ENCODE measurements around the gene ROCK2. TPM values are rescaled to one million over a fixed set of nuclear protein-coding genes. Genes with fewer than 3 reads are reported as not detected.

ROCK2 gene
- total RNA-seq, 2 donors from 2014 or later = 85.8 to 96.6 TPM

DNA sequence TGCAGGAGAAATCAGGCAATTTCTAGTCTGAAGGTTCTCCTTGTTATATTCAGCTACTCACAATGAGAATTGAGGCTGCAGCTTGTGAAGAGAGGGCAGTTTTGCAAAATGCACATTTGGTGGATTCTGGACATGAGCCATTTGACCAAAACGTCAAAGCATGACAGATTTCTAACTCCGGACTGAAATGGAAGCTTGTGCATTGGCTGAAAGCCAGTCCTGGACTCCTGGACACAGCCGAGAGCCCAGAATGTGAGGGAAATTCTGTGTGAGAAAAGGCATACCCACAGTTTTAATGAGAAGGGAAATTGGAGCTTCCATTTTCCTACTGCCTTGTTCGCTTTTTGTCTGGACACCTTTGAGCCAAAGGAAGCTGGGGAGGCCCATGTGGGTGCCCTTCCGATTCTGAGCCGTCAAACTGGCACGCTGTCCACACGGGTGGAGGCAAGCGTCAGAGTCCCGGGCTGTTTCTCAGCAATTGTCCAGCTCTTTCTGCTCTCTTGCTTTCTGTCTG lies 23.7 kb upstream of the ROCK2 start:
- Histone ChIP-seq H3K4me1 (ENCODE audit: control insufficient read depth in 1 of 2, low read depth in 2 of 2) (peaks cover 12 to 26% of the 10 kb centered on the region in 2 donors), H3K9me3 (no peaks in the 10 kb centered on the region), H3K4me3 (peak overlapping the region; percentile 51), H3K27me3 (replicated peaks; ENCODE audit: insufficient read depth) (no peaks in the 10 kb centered on the region), H3K27ac (peak overlapping the region; percentile 39 to 71), H3K36me3 (no peaks in the 10 kb centered on the region)
- TF ChIP-seq, protein P1, sequence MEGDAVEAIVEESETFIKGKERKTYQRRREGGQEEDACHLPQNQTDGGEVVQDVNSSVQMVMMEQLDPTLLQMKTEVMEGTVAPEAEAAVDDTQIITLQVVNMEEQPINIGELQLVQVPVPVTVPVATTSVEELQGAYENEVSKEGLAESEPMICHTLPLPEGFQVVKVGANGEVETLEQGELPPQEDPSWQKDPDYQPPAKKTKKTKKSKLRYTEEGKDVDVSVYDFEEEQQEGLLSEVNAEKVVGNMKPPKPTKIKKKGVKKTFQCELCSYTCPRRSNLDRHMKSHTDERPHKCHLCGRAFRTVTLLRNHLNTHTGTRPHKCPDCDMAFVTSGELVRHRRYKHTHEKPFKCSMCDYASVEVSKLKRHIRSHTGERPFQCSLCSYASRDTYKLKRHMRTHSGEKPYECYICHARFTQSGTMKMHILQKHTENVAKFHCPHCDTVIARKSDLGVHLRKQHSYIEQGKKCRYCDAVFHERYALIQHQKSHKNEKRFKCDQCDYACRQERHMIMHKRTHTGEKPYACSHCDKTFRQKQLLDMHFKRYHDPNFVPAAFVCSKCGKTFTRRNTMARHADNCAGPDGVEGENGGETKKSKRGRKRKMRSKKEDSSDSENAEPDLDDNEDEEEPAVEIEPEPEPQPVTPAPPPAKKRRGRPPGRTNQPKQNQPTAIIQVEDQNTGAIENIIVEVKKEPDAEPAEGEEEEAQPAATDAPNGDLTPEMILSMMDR (IDR thresholded peaks at IDR 0.05) = no peak
- peak; percentile 38 for ATAC-seq (ENCODE audit: insufficient number of reproducible peaks, low FRiP score, low read depth)
- no peak for DNase-seq (ENCODE audit: low spot score)

DNA sequence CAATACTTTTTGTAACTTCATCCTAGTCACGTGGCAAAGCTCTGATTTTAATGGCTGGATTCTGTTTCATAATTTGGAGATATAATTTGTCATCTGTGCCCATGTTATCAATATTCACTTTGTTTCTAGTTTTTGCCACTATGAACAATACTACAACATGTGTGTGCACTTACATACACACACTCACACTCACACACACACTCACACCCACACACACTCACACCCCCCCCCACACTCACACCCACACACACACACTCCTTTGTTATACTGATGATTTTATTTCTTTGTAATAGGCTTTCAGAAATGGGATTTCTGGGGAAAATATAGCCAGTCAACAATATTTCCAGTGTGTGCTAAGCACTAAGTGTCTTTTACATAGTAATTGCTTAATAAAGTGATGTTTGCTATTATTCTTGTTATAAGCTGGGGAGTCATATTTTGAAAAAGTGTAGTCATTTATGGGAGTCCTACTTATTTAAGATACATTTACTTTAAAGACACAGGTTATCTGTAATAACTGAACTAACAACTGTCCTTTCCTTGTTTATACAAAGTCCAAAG lies 22.8 kb upstream of the ROCK2 start:
- Histone ChIP-seq H3K27ac (peak overlapping the region; percentile 39 to 71), H3K4me1 (ENCODE audit: control insufficient read depth in 1 of 2, low read depth in 2 of 2) (peaks cover 10 to 20% of the 10 kb centered on the region in 2 donors), H3K4me3 (no peak overlapping the region), H3K36me3 (no peaks in the 10 kb centered on the region), H3K27me3 (replicated peaks; ENCODE audit: insufficient read depth) (no peaks in the 10 kb centered on the region), H3K9me3 (no peaks in the 10 kb centered on the region)
- DNase-seq (ENCODE audit: low spot score) (no peak), ATAC-seq (ENCODE audit: insufficient number of reproducible peaks, low FRiP score, low read depth) (no peak)
- TF ChIP-seq, protein P1 (IDR thresholded peaks at IDR 0.05) = no peak

DNA sequence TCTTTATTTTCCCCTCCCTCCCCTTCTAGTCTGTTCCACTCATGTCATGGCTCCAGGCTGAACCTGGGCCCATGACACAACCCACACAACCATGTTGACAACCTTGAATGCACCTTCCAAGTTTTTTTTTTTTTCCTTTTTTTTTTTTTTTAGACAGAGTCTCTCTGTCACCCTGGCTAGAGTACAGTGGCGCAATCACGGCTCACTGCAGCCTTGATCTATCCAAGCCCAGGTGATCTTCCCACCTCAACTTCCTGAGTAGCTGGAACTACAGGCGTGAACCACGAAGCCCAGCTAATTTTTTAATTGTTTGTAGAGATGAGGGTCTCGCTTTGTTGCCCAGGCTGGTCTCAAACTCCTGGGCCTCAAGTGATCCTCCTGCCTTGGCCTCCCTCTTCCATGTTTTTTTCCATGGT lies 21.9 kb upstream of the ROCK2 start:
- Histone ChIP-seq H3K4me1 (ENCODE audit: control insufficient read depth in 1 of 2, low read depth in 2 of 2) (peaks cover 10 to 20% of the 10 kb centered on the region in 2 donors), H3K27ac (no peak overlapping the region), H3K36me3 (no peaks in the 10 kb centered on the region), H3K4me3 (no peak overlapping the region), H3K9me3 (no peaks in the 10 kb centered on the region), H3K27me3 (replicated peaks; ENCODE audit: insufficient read depth) (no peaks in the 10 kb centered on the region)
- TF ChIP-seq, protein P1 (IDR thresholded peaks at IDR 0.05) = no peak
- ATAC-seq (ENCODE audit: insufficient number of reproducible peaks, low FRiP score, low read depth) (no peak), DNase-seq (ENCODE audit: low spot score) (no peak)

DNA sequence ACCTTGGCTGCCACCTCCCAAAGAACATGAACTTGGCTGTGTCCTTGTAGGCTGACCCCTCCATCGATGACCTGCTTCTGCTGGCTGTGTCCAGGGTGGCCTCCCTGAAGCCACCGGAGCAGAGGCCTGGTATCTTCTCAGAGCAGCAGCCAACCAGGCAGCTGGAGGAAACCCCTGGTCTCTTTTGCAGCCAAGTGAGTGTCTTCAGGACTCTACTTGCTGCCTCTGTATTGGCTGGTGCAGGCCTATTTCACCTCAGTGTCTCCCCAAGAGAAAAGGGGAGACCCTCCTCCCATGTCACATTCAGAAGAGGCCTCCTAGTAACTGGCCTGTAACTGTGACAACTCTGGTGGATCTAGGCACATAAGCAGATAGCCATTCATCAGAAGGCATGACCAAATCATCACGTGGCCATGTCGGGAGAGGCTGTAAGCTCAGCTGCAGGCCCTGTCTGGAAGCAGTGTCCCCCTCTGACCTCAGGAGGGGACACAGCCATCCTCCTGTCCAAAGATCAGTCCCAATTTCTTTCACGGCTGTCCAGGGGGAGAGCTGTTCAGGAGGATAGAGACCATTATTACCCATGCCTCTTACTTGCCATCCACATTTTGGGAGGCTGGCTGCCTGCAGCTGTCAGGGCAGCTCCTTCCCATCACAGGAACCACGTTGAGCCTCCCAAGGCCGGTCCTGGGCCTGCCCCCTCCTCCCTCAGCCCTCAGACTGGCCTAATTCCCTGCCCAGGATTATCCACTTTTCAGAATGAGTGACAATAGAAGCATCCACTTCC lies 20.9 kb upstream of the ROCK2 start:
- no peak for ATAC-seq (ENCODE audit: insufficient number of reproducible peaks, low FRiP score, low read depth)
- no peaks in the 10 kb centered on the region for H3K36me3 ChIP-seq
- no peaks in the 10 kb centered on the region for H3K9me3 ChIP-seq
- no peak overlapping the region for H3K4me3 ChIP-seq
- peaks cover 10 to 20% of the 10 kb centered on the region in 2 donors for H3K4me1 ChIP-seq (ENCODE audit: control insufficient read depth in 1 of 2, low read depth in 2 of 2)
- TF ChIP-seq, protein P1 (IDR thresholded peaks at IDR 0.05) = no peak
- H3K27me3 ChIP-seq (replicated peaks; ENCODE audit: insufficient read depth) = no peaks in the 10 kb centered on the region
- no peak overlapping the region for H3K27ac ChIP-seq
- no peak for DNase-seq (ENCODE audit: low spot score)

DNA sequence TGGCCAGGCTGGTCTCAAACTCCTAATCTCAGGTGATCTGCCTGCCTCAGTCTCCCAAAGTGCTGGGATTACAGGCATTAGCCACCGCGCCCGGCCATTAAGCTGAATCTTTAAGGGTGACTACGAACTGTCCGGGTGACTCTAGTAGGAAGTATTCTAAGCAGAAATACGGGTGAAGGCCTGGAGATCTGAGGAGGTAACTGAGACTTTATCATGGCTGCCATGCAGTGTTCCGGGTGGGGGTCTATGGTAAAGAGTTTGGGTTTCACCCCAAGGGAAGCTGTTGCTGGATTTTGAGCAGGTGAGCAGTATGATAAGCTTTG lies 20.1 kb upstream of the ROCK2 start:
- H3K27me3 ChIP-seq (replicated peaks; ENCODE audit: insufficient read depth) = no peaks in the 10 kb centered on the region
- H3K4me3 ChIP-seq = no peak overlapping the region
- TF ChIP-seq, protein P1 (IDR thresholded peaks at IDR 0.05) = no peak
- H3K27ac ChIP-seq = no peak overlapping the region
- ATAC-seq (ENCODE audit: insufficient number of reproducible peaks, low FRiP score, low read depth) (no peak), DNase-seq (ENCODE audit: low spot score) (no peak)
- H3K36me3 ChIP-seq = no peaks in the 10 kb centered on the region
- H3K4me1 ChIP-seq (ENCODE audit: control insufficient read depth in 1 of 2, low read depth in 2 of 2) = peaks cover 10 to 20% of the 10 kb centered on the region in 2 donors
- H3K9me3 ChIP-seq = no peaks in the 10 kb centered on the region

All from thoracic aorta (tissue), 2 donors.